ENCODE data around the gene DSCAM.

DSCAM gene

DNA sequence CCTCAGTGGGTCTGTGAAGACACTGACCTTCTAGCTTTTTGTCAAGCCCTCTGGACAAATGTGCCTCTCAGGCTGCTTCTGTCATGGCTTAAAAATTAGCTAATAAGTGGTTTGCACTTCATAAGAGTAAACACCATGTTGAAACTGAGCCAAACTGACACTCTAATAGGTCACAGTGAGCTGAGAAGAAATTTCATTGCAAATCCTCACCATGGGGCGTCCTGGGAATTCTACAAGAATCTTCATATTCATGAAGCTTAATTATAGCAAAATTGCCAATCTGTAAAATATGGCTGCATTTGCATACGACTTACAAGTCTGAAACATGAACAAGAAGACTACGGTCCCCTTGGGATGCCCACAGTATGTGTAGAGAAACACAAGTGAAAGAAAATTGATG is 188.6 kb downstream of the DSCAM start:
- no peak for DNase-seq (ENCODE audit: low read depth)
- TF ChIP-seq, protein P1, sequence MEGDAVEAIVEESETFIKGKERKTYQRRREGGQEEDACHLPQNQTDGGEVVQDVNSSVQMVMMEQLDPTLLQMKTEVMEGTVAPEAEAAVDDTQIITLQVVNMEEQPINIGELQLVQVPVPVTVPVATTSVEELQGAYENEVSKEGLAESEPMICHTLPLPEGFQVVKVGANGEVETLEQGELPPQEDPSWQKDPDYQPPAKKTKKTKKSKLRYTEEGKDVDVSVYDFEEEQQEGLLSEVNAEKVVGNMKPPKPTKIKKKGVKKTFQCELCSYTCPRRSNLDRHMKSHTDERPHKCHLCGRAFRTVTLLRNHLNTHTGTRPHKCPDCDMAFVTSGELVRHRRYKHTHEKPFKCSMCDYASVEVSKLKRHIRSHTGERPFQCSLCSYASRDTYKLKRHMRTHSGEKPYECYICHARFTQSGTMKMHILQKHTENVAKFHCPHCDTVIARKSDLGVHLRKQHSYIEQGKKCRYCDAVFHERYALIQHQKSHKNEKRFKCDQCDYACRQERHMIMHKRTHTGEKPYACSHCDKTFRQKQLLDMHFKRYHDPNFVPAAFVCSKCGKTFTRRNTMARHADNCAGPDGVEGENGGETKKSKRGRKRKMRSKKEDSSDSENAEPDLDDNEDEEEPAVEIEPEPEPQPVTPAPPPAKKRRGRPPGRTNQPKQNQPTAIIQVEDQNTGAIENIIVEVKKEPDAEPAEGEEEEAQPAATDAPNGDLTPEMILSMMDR (IDR thresholded peaks at IDR 0.05; ENCODE audit: control insufficient read depth, insufficient read depth, low read depth, low read length, missing control alignments): no peak

DNA sequence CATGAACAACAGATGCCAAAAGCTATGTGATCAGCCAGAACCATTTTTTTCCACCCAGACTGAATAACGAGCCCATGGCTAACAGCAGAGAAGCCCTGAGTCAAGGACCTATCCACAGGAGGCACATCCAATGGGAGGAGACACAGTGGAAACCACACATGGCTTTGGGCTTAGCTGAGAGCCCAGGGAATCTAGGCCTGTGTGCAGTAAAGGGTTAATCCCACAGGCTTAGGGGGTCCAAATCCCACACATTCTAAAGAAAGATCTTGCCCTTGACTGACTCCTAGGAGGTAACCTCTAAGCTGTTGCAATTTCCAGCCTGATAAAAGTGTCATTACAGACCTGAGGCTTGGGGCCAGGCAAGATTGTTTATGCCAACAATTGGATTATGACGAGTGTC is 194.5 kb downstream of the DSCAM start:
- no peak overlapping the region for H3K4me3 ChIP-seq (ENCODE audit: control insufficient read depth, low read depth, low read length)
- TF ChIP-seq, protein P1 (IDR thresholded peaks at IDR 0.05; ENCODE audit: control insufficient read depth, insufficient read depth, low read depth, low read length, missing control alignments): no peak
- no peak for DNase-seq (ENCODE audit: low read depth)

More for the DNA sequence above, 188.6 kb downstream of the DSCAM start:
- H3K4me3 ChIP-seq (ENCODE audit: control insufficient read depth, low read depth, low read length): no peak overlapping the region

DNA sequence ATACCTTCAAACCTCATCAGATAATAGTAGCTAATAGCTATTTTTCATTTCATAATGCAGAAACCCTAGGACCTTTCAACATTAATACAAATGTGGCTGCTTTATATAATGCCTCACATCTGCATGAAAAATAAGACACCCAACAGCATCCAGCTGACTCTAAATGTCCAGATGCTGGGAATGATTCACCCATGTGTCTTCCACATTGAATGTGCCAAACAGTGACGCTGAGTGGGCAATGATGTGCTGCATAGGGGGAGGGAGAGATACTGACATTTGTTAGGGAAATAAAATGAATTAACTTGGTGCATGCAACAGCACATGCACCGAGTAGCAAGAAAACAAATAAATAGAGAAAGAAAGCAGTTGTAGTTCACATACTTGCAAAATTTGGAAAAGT is 199.3 kb downstream of the DSCAM start:
- TF ChIP-seq, protein P1 (IDR thresholded peaks at IDR 0.05; ENCODE audit: control insufficient read depth, insufficient read depth, low read depth, low read length, missing control alignments): no peak
- no peak overlapping the region for H3K4me3 ChIP-seq (ENCODE audit: control insufficient read depth, low read depth, low read length)
- DNase-seq (ENCODE audit: low read depth): no peak

DNA sequence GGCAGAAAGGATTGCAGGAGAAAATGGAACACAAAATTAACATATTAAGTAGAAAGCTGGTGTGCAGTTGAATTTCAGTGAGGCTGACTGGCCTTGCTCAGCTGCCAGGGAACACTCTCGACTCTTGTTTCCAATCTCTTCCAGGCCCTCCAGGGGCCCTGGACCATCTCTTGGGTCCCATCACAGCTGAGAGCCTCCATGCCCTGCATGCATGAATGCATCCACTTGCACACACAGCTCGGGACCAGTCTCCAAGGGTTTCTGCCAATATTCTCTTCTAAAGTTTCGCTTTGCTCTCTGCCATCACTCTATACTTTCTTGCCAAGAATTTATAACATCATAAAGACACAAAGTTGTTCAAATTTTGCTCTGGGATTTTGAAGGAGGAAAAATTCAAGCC is 200.3 kb downstream of the DSCAM start:
- TF ChIP-seq, protein P1 (IDR thresholded peaks at IDR 0.05; ENCODE audit: control insufficient read depth, insufficient read depth, low read depth, low read length, missing control alignments): no peak

DNA sequence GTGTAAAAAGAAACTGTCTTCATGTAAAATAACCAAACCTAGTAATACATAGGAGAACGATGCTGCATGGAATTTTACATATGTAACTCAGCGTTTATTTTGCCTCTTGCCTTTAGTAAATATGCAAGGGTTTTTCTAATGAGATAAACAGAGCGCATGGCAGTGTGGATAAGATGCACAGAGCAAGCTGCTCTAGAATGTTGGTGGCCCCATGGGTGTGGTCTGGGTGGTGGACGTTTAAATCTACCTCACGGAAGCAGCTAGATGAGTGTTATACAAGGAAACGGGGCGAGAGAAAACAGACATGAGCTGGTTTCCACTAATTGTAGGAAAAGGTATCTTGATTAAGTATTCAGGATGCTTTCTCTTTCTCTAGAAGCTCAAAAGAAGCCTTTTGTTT is 205.9 kb downstream of the DSCAM start:
- no peak for DNase-seq (ENCODE audit: low read depth)
- TF ChIP-seq, protein P1 (IDR thresholded peaks at IDR 0.05; ENCODE audit: control insufficient read depth, insufficient read depth, low read depth, low read length, missing control alignments): no peak
- H3K4me3 ChIP-seq (ENCODE audit: control insufficient read depth, low read depth, low read length): no peak overlapping the region

More for the DNA sequence above, 200.3 kb downstream of the DSCAM start:
- no peak for DNase-seq (ENCODE audit: low read depth)
- no peak overlapping the region for H3K4me3 ChIP-seq (ENCODE audit: control insufficient read depth, low read depth, low read length)

DNA sequence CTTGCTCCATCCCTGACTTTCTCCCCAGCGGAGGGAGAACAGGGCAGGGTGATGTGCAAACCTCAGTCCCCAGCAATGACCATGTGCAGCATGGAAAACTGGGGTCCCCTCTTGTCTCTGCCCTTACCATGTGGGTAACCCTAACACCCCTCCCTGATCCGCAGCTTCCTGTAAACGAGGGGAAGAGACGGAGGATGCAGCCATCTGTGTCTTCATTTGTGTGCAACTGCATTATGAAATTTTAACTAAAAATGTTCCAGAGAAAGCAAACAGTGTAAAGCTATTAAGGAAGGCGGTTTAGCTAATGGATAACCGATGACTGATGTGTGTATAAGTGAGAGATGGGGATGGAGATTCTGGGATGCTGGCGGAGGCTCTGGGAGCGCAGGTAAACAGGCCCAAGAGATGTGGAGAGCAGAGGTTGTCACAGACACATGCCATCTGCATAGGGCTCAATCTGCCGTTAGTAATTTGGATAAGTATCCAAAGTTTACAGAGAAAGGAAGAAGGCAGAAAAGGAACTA is 206.6 kb downstream of the DSCAM start:
- TF ChIP-seq, protein P1 (IDR thresholded peaks at IDR 0.05; ENCODE audit: control insufficient read depth, insufficient read depth, low read depth, low read length, missing control alignments): no peak
- no peak for DNase-seq (ENCODE audit: low read depth)
- H3K4me3 ChIP-seq (ENCODE audit: control insufficient read depth, low read depth, low read length): no peak overlapping the region
